GM12801 (cell line): ENCODE results near the gene DNAJB13.

Experiments used
- CTCF ChIP-seq: IDR thresholded peaks from one replicate; pipeline ENCODE4 v1.5.1; 2011; ENCODE audit warnings: control low read depth; ENCODE audit not compliant: insufficient read length; ENCODE audit errors: extremely low read depth

Gene DNAJB13

GRCh38 chr11:74009675-74010305 lies 59.0 kb downstream of the DNAJB13 start:
- TF ChIP-seq CTCF, result no peak

DNA sequence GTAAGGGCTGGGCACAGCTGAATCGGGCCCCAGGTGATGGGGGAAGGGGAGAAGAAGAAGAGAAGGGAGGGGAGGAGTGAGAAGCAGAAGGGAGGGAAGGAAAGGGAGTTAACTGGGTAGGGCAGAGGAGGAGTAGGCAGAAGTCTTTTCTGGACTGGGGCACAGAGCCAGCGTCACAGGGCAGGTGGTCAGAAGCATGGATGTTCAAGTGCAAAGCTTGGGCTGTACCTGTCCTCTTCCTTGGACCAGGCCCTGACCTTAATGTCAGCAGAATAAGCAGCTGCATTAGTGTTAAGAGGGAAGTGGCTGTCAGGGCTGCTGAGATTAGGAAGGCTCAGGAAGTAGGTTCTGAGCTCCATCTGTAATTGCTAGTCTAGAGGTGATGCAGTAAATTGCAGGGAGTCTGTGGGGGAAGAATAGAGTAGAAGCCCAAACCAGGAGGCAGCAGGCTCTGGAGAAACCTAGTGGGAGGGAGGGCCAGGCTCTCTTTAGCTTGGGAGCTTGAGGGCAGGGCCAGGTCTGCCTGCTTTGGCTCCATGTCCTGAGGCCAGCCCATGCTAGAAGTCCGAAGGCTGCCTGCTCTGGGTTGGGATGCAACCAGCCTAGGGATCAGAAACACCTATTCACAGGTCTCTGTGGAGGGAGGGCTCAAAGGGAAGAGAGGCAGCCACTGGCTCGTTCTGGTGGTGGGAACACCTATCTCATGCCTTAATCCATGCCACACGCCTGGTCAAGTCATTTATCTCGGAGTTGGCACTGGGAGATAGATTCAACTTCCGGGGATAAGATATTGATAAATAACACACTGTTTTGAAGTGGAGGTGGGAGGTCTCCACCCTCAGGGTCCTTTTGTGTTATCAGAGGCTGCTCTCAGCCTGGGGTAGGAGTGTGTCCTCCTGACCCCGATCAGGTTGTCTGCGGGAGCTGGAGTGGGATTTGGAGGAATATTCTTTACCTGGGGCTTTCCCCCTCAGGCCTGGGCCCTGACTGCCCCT lies 59.8 kb downstream of the DNAJB13 start:
- no peak for TF ChIP-seq CTCF

- no peak for TF ChIP-seq CTCF
Measured at GRCh38 chr11:74011360-74012073, 60.7 kb downstream of the DNAJB13 start.

DNA sequence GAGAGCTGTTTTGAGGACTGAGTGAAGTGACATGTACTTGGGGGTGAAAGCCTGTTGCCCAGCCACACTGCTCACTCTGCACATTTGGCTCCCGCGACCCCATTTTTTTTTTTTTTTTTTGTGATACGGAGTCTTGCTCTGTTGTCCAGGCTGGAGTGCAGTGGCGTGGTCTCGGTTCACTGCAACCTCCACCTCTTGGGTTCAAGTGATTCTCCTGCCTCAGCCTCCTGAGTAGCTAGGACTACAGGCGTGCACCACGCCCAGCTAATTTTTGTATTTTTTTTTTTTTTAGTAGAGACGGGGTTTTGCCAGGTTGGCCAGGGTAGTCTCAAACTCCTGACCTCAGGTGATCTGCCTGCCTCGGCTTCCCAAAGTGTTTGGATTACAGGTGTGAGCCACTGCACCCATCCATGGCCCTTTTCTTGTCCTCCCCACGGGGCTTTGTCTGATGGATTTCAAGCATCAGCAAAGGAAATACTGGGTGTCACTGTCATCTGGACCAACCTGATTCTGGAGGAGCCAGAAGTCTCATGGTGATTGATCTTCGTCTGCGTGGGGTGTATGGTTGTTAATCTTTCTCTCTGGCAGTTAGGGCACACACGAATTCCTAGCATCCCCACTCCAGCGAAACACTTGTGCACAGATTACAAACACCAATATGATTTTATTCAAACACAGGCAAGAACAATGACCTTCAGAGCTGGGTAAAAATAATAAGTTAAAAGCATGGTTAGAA lies 61.4 kb downstream of the DNAJB13 start:
- no peak for TF ChIP-seq CTCF

- TF ChIP-seq CTCF, result no peak
Measured at GRCh38 chr11:74013141-74013540, 62.3 kb downstream of the DNAJB13 start.

- TF ChIP-seq CTCF, result no peak
Measured at GRCh38 chr11:74014880-74015279, 64.1 kb downstream of the DNAJB13 start.
